ENCODE measurements around the gene B3GALT6. TPM values are rescaled to one million over a fixed set of nuclear protein-coding genes. Genes with fewer than 3 reads are reported as not detected.

B3GALT6 gene
- polyA plus RNA-seq, 1 experiment = 20.9 TPM

- TF ChIP-seq, protein P1, sequence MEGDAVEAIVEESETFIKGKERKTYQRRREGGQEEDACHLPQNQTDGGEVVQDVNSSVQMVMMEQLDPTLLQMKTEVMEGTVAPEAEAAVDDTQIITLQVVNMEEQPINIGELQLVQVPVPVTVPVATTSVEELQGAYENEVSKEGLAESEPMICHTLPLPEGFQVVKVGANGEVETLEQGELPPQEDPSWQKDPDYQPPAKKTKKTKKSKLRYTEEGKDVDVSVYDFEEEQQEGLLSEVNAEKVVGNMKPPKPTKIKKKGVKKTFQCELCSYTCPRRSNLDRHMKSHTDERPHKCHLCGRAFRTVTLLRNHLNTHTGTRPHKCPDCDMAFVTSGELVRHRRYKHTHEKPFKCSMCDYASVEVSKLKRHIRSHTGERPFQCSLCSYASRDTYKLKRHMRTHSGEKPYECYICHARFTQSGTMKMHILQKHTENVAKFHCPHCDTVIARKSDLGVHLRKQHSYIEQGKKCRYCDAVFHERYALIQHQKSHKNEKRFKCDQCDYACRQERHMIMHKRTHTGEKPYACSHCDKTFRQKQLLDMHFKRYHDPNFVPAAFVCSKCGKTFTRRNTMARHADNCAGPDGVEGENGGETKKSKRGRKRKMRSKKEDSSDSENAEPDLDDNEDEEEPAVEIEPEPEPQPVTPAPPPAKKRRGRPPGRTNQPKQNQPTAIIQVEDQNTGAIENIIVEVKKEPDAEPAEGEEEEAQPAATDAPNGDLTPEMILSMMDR (IDR thresholded peaks at IDR 0.05; ENCODE audit: insufficient read depth, low read depth, low read length) = no peak
- POLR2A ChIA-PET = no interaction called here
- Histone ChIP-seq H3K4me3 (ENCODE audit: low read depth, low read length) (no peak overlapping the region), H3K27me3 (ENCODE audit: control insufficient read depth, insufficient read depth, low read length) (no peaks in the 10 kb centered on the region), H3K36me3 (ENCODE audit: control insufficient read depth, insufficient read depth, low read length) (peaks cover 30% of the 10 kb centered on the region)
- no peak for DNase-seq (ENCODE audit: low read depth)
- CTCF ChIA-PET = interaction anchor here (0.8 to 2.0 kb wide), 2 partner anchors 9 to 133 kb away, joined by 3 to 10 read pairs; no protein-coding TSS in a partner anchor
Observed at GRCh38 chr1:1255611-1256010, 23.6 kb downstream of the B3GALT6 start.

DNA sequence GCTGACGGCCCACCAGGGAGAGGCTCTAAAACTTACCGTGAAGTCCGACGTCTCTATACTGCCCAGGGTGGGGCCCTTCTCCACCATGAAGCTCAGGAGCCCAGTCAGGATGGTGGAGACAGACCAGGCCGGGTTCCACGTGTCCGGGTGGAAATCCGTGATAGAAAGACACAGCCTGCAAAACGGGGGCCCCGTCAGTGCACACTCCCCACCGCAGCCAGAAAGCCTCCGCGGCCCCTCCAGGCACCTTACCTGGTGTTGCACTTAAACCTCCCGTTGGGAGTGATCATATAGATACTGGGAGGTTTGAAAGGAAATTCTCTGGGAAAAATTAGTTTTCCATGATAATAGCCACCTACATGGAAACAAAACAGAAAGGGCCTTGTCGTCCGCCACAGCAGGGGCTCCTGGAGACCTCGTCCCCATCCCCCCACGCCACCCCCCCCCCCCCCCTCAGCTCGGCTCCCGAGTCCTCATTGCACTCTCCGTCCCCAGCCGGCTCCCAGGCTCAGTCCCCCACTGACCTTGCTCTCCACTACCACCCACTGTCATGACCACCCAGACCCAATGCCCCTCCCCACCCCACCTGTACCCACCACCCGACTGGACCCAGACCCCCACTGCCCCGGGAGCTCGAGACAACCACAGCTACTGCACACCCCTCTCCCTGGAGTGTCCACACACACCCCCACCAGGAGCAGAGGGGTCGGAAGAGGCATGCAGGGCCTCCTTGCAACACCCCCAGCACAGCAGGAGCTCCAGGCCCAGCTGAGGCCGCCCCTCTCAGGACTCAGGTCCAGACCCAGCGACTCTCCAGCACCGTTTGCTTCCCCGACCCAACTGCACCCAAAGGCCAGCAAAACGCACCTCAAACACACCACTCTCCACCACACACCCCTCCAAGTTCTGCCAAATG lies 25.2 kb downstream of the B3GALT6 start:
- CTCF ChIA-PET = interaction anchor here (0.6 to 1.8 kb wide), 3 partner anchors 135 to 216 kb away, joined by 4 to 9 read pairs (median 5); no protein-coding TSS in a partner anchor
- POLR2A ChIA-PET = no interaction called here
- TF ChIP-seq, protein P1 (IDR thresholded peaks at IDR 0.05; ENCODE audit: insufficient read depth, low read depth, low read length) = no peak
- DNase-seq (ENCODE audit: low read depth) = no peak
- H3K4me3 ChIP-seq (ENCODE audit: low read depth, low read length) = no peak overlapping the region
- H3K27me3 ChIP-seq (ENCODE audit: control insufficient read depth, insufficient read depth, low read length) = no peaks in the 10 kb centered on the region
- peaks cover 36% of the 10 kb centered on the region for H3K36me3 ChIP-seq (ENCODE audit: control insufficient read depth, insufficient read depth, low read length)

GRCh38 chr1:1259119-1259488 lies 27.1 kb downstream of the B3GALT6 start:
- peaks cover 40% of the 10 kb centered on the region for H3K36me3 ChIP-seq (ENCODE audit: control insufficient read depth, insufficient read depth, low read length)
- TF ChIP-seq, protein P1 (IDR thresholded peaks at IDR 0.05; ENCODE audit: insufficient read depth, low read depth, low read length) = no peak
- H3K27me3 ChIP-seq (ENCODE audit: control insufficient read depth, insufficient read depth, low read length) = no peaks in the 10 kb centered on the region
- CTCF ChIA-PET = interaction anchor here (6.4 kb wide), 1 partner anchor 137 kb away, joined by 30 read pairs; no protein-coding TSS in a partner anchor
- POLR2A ChIA-PET = no interaction called here
- DNase-seq (ENCODE audit: low read depth) = no peak
- no peak overlapping the region for H3K4me3 ChIP-seq (ENCODE audit: low read depth, low read length)

DNA sequence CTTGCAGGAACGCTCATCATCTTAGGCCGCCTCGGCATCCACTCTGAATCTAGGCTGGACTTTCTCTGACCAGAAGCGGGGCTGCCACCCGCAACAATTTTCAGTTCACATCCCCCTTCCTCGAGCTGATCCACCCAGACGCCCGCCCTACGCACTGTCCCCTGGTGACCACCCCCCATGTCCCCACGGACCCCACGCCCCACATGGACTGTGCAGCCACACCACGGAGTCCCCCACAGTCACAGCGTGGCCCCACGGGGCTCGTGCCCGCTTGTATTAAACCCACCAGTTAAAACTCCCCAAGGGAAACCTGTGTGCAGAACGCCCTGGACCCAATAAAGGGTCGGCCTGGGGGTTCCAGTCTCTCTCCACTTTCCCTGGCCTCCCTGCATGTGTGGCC lies 27.5 kb downstream of the B3GALT6 start:
- no peaks in the 10 kb centered on the region for H3K27me3 ChIP-seq (ENCODE audit: control insufficient read depth, insufficient read depth, low read length)
- peaks cover 39% of the 10 kb centered on the region for H3K36me3 ChIP-seq (ENCODE audit: control insufficient read depth, insufficient read depth, low read length)
- TF ChIP-seq, protein P1 (IDR thresholded peaks at IDR 0.05; ENCODE audit: insufficient read depth, low read depth, low read length) = no peak
- no peak for DNase-seq (ENCODE audit: low read depth)
- ChIA-PET CTCF (interaction anchor here (6.4 kb wide), 1 partner anchor 138 kb away, joined by 30 read pairs; no protein-coding TSS in a partner anchor), POLR2A (no interaction called here)
- no peak overlapping the region for H3K4me3 ChIP-seq (ENCODE audit: low read depth, low read length)

GRCh38 chr1:1259951-1260600 lies 28.0 kb downstream of the B3GALT6 start:
- Histone ChIP-seq H3K36me3 (ENCODE audit: control insufficient read depth, insufficient read depth, low read length) (peaks cover 39% of the 10 kb centered on the region), H3K27me3 (ENCODE audit: control insufficient read depth, insufficient read depth, low read length) (no peaks in the 10 kb centered on the region), H3K4me3 (ENCODE audit: low read depth, low read length) (no peak overlapping the region)
- DNase-seq (ENCODE audit: low read depth) = no peak
- POLR2A ChIA-PET = no interaction called here
- TF ChIP-seq, protein P1 (IDR thresholded peaks at IDR 0.05; ENCODE audit: insufficient read depth, low read depth, low read length) = no peak
- CTCF ChIA-PET = interaction anchor here (0.7 to 6.4 kb wide), 3 partner anchors 30 to 276 kb away, joined by 3 to 30 read pairs (median 4); no protein-coding TSS in a partner anchor
